Stimulated activated CD4-positive, alpha-beta T cell treated with anti-CD3 and anti-CD28 coated beads, Interleukin-12 subunit alpha, Interleukin-12 subunit beta, amount 100 ng/mL, for 24 hours (primary cell): ENCODE measurements around the gene CFDP1.

ENCODE experiments used
- DNase-seq, 2 experiments: peaks; one replicate each; pipeline ENCODE4 v3.0.0-alpha.2; 2020; ENCODE audit warnings: low read depth in 2 of 2

CFDP1 gene

DNA sequence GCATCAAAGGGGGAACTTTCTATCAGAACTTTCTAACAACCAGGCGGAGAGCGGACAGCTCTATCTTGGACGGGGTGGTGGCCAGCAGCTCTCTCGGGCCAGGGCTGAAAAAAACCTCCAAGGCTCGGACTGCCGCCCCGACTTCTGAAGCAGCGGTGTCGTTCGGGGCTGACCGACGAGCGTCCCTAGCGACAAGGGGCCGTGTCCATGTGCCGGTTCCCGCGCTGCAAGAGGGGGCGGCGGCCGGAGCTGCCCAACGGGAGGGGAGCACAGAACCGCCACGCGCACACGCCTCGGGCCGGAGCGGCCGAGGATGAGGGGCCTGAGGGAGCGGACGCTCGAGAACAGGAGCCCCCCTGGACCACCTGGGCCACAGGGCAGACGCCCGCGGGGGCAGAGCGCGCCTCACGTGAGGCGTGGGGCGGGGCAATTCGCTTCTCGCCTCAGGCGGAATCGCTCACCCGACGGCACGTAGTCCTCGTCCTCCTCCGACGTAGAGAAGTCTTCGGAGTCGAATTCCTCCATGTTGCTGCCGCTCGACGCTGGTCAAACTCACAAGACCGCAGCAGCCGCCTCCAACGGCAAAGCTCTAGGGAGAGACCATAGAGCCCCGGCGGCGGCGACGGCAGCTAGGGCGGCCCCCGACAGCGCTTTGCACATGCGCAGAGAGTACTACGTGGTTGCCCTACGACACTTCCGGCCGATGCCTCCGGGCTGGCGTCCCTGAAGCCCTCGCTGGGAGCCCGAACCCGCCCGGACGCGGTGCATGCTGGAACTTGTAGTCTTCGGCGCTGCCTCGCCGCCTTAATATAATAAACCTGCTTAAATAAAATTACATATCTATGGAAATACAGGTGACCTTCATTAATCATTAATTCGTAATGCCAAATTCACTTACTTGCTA lies at the start of gene CFDP1:
Gene CFDP1, minus strand, starts transcription at position 676 of the 904 bp plus-strand sequence. Its CDS starts 151 bp downstream, at position 525.
- peak; percentile 91 for DNase-seq

- no peak for DNase-seq
Measured at GRCh38 chr16:75482434-75483205, 49.3 kb upstream of the CFDP1 start.

DNA sequence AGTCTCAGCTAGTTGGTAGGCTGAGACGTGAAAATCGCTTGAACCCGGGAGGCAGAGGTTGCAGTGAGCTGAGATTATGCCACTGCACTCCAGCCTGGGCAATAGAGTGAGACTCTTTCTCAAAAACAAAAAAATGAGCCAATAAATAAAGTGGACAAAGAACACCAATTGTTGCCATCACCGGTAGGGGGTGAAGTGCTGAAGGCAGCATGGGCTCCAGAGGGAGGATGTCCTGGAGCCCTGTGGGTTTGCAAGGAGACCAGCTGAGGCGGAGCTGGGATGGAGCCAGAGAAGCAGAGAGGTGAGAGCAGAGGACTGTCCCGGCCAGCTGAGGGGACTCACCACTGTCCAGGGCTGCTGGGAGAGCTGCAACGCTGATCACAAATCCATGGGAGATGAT lies 48.2 kb upstream of the CFDP1 start:
- DNase-seq = no peak

DNA sequence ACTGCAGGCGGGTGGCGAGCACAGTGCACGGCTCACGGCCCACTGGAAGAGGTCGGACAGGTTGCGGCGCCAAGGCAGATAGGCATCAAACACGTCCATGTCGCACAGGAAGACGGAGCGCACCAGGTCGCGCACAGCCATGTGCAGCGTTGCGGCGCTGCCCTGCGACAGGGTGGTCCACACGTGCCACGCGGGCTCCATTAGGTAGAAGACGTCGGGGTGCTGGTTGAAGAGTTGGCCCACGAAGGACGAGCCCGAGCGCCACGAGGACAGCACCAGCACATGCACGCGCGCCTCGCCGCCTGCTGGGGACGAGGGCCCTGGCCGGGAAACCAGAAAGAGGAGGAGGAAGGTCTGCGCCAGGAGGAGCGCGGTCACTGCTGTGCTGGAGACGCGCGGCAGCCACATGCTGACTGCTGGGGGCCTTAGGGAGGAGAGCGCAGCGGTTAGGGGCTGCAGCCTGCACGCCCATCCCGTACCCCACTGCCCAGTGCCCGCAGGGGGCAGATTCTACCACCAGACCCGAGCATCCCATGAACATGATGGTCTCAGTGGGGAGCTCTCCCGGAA lies 46.2 kb upstream of the CFDP1 start:
- DNase-seq = no peak

DNA sequence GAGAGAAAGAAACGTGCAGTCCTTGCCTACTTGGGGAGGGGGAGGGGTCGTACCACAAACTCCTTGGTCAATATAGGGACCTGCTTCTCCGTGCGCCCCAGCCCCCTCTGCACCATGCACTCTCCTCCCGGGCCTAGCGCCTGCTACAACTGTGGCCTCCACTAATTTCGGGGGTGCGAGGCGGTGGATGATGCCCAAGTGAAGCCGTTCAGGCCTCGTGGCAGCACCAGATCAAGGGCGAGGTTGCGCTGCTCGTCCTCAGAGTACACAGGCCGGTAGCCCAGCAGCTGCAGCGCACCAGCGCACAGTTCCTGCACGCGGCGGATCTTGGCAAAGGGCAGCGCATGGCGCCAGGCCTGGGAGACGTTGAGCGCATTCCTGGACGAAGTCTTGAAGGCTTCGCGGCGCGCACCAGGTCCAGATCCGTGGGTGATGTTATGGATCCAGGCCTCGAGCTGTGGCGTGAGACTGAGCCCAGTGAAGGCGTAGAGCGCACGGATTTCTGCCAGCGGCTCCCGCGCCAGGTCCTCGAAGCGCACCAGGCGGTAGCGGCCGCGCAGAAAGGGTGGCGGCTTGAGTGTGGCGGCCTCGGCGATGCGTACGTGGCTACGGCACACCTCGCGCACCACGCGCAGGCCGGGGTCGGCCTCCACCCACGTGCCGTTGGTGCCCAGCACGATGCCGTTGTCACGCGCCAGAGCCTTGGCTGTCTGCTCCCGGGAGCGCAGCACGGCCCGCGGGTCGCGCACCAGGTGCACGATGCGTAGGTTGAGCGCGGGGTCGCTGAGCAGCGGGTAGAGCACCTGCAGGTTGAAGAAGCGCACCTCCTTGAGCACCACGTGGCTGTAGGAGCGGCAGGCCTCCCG lies 45.4 kb upstream of the CFDP1 start:
- DNase-seq = no peak

GRCh38 chr16:75477680-75478473 lies 44.6 kb upstream of the CFDP1 start:
- DNase-seq = no peak

DNA sequence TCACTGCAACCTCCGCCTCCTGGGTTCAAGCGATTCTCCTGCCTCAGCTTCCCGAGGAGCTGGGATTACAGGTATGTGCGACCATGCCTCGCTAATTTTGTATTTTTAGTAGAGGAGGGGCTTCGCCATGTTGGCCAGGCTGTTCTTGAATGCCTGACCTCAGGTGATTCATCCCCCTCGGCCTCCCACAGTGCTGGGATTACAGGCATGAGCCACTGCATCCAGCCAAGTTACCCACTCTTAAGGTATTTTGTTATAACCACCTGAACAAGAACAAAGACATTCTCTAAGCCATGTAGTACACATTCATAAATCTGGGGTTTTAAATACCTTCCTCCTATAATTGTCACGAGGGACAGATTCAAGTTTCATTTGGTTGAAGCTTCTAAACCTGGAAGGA lies 43.5 kb upstream of the CFDP1 start:
- no peak for DNase-seq

- no peak for DNase-seq
Measured at GRCh38 chr16:75475420-75475847, 42.1 kb upstream of the CFDP1 start.

DNA sequence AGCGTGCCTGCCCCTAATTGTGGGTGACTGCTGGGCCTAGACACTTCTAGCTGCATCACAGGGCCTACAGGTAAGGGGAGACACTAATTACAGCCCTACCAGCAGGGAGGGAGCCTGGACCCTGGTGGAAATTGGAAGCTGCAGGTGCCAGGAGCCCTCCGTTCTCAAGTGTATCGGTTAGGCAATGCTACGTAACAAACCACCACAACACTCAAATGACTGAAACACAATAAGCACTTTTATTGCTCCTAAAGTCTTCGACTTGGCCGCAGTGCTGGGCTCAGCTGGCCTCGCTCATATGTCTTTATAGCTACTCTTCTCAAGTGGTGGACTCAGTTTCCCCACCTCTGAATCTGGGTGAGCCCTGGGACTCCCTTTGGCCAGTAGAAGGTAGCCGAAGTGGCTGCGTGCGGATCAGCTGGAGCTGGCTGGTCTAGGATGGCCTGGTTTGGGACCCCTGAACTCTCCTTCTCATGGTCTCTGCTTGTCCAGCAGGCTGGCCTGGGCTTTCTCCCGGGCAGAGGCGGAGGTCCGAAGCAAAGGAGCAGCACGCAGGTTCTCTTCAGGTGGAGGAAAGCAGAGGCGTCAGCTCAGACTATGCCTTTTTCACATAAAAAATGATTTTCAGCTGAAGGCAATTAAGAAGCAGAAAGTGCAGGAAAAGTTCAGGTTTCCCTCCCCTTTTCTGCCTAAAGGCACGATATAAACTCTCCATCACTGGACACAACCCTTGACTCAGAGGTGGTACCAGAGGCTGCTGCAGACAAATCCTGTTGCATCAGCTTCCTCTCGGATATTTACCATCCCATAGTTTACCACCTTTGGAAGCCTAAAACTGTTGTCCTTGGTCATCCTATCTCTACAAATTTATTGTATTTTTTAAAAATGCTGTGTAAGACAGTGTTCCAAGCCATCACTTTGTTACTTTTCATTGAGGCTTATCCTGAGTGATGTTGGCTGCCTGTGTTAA lies 39.9 kb upstream of the CFDP1 start:
- no peak for DNase-seq

DNA sequence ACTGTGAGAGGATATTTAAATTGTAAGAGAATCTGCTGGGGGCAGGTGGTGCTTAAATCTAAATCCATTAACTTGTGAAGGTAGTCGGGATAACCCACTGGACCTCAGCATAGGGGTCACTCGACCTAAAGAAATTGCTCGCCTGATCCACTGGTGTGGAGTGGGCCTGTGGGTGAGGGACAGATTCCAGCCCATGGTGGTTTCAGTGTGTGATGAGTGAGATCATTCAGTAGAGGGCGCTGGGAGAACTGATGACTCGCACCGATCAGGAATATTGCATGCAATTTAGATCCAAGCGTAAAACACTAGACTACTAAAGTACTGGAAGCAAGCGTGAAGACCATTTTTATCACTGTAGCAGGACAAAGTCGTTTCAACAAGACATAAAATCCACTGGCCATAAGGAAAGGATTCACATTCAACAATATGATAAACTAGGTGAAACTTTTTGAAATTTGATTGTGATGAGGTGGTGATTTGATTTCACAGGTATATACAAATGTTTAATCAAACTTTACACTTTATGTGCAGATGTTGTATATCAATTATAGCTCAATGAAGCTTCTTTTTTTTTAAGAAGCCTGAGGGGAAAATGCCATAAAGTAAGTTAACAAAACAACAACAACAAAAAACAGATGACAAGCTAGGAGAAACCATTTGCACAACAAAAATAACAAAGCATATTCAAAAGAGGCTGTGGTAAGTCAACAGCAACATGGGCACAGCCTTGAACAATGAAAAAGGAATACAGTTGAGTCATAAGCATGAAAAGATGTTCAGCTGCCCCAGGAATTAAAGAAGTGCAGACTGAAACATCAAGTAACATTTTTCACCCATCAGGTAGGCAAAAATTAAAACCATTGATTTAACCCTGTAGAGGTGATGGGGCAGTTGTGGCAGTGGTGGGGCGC lies 38.7 kb upstream of the CFDP1 start:
- no peak for DNase-seq

GRCh38 chr16:75466760-75467159 lies 33.5 kb upstream of the CFDP1 start:
- DNase-seq = no peak

DNA sequence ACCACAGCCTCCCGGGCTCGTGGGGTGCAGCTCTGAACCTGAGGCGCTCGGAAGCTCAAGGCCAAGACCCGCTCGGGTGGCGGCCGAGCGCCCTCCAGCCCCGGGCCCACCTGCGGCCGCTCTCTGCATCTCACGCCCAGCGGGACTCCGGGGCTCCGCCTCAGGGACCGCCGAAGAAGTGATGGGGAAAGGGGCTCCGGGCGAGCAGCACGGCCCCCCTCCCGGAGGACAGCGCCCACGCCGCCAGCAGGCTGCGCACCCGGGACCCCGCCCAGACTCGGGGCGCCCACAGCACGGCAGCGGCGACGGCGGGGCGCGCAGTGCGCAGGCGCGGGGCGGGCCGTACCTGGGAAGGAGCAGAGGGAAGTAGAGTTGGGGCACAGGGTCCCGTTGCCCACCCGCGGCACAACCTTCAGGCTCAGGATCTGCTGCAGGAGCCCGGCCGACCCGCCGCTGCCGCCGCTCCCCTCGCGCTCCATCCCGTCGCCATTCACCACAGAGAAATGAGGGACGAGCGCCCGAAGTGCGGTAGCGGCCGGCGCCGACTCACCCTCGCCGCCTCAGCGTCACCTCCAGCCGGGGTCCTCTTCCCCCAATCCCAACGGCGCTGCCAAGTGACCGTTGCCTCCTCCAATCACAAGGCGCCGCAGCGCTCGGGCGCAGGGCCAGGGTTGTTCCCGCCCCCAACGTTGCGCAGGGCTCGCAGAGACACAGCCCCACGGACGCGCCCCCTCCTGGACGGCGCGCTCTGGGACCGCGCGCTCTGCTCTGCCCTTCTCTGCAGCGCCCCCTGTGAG lies 31.0 kb upstream of the CFDP1 start, which contains the start of gene TMEM170A:
Gene TMEM170A, minus strand, starts transcription at position 568 of the 797 bp plus-strand sequence. Its CDS starts 89 bp downstream, at position 479.
- peak; percentile 98 to 99 for DNase-seq

- peak in 1 of 2 experiments; percentile 11 for DNase-seq
Measured at GRCh38 chr16:75463389-75464121, 30.3 kb upstream of the CFDP1 start.

- no peak for DNase-seq
Measured at GRCh38 chr16:75462806-75463205, 29.5 kb upstream of the CFDP1 start.

GRCh38 chr16:75461575-75461974 lies 28.3 kb upstream of the CFDP1 start:
- DNase-seq = no peak

- no peak for DNase-seq
Measured at GRCh38 chr16:75460446-75460845, 27.1 kb upstream of the CFDP1 start.

- DNase-seq = no peak
Measured at GRCh38 chr16:75459691-75460090, 26.4 kb upstream of the CFDP1 start.
